Gastroesophageal sphincter (tissue), 3 donors: ENCODE results near the gene ADM2.

ENCODE experiments used
- CTCF ChIP-seq, 4 experiments: fragments of 200-600 bp in 2 of 4; fragments of 450-650 bp in 2 of 4; sonication (generic) in 1 of 4; IDR thresholded peaks; one replicate each; pipeline ENCODE4 v1.5.1; 2017 to 2019; ENCODE audit warnings: antibody characterized with exemption in 4 of 4, mild to moderate bottlenecking in 2 of 4, moderate library complexity in 2 of 4
- POLR2A ChIP-seq, 2 donors: fragments of 450-650 bp; IDR thresholded peaks; one replicate each; pipeline ENCODE4 v1.6.1; 2017; ENCODE audit warnings: antibody characterized with exemption in 2 of 2, mild to moderate bottlenecking in 2 of 2, moderate library complexity in 1 of 2
- POLR2AphosphoS5 ChIP-seq: sonication (generic); formaldehyde crosslinking; IDR thresholded peaks from one replicate; pipeline ENCODE4 v1.6.1; 2017; ENCODE audit warnings: antibody characterized with exemption

- TF ChIP-seq CTCF (IDR thresholded peaks at IDR 0.05) (no peak), POLR2A (IDR thresholded peaks at IDR 0.05) (no peak), POLR2AphosphoS5 (no peak)
Observed at GRCh38 chr22:50439871-50440331, 41.4 kb upstream of the ADM2 start.
